ENCODE results near the gene MUC5B.

DNA sequence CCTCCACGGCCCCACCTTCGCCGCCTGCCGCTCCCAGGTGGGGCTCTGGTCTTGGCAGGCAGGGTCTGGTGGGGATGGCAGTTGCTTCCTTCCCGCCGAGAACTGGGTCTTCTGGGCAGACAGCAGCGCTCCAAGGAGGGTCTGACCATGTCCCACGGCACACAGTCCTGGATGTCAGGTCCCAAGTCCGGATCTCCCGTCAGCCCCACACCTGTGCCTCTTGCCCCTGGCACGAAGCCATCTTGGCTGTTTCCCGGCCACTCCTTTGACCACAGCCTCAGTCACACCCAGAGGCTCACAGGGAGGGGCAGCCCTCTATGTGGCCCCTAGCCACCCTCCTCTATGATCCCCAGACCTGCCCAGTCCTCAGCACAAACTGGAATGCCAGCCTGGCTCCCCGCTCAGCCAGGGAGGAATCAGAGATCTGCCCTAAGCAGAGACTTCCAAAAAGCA lies 14.3 kb downstream of the MUC5B start:
- TF ChIP-seq POLR2A (IDR thresholded peaks at IDR 0.05) (no peak), CTCF (IDR thresholded peaks at IDR 0.05) (no peak)

All from prostate gland (tissue), 2 donors.